CD4-positive, alpha-beta T cell treated with Interleukin-10 for 1 hour (primary cell): ENCODE measurements around the gene ARL2BP.
"Not testable (repeated sequence)": the region's sequence is repeated elsewhere in the genome, so short reads cannot be mapped to it uniquely, and the experiment has no call there.

Experiments used
- DNase-seq: peaks from one replicate; pipeline ENCODE4 v3.0.0-alpha.2; 2020

The ARL2BP gene

DNA sequence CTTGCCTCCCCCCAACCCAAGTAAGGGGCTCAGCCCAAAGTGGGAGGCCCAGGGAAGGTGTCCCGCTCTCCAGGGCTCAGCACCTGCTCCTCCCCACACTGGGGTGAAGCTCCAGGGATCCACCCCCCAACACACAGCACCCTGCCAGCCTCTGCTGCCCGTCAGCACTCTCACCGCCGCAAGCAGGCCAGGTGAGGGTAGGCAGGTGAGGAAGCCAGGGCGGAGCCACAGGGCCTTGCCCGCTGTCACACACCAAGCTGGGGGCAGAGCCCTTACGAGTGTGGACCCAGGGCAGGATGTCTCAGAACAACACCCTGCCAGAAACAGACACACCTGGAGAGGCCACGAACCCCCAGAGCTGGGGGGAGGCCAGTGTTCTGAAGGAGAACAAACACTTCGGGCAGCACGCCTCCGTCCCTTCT is 19.9 kb downstream of the ARL2BP start:
- DNase-seq = no peak

GRCh38 chr16:57265850-57266530 is 20.9 kb downstream of the ARL2BP start:
- DNase-seq = no peak

GRCh38 chr16:57266531-57267260 is 21.6 kb downstream of the ARL2BP start:
- DNase-seq = peak; percentile 33

- DNase-seq = not testable (repeated sequence)
These were observed 22.3 kb downstream of the ARL2BP start for GRCh38 chr16:57267343-57267742.

DNA sequence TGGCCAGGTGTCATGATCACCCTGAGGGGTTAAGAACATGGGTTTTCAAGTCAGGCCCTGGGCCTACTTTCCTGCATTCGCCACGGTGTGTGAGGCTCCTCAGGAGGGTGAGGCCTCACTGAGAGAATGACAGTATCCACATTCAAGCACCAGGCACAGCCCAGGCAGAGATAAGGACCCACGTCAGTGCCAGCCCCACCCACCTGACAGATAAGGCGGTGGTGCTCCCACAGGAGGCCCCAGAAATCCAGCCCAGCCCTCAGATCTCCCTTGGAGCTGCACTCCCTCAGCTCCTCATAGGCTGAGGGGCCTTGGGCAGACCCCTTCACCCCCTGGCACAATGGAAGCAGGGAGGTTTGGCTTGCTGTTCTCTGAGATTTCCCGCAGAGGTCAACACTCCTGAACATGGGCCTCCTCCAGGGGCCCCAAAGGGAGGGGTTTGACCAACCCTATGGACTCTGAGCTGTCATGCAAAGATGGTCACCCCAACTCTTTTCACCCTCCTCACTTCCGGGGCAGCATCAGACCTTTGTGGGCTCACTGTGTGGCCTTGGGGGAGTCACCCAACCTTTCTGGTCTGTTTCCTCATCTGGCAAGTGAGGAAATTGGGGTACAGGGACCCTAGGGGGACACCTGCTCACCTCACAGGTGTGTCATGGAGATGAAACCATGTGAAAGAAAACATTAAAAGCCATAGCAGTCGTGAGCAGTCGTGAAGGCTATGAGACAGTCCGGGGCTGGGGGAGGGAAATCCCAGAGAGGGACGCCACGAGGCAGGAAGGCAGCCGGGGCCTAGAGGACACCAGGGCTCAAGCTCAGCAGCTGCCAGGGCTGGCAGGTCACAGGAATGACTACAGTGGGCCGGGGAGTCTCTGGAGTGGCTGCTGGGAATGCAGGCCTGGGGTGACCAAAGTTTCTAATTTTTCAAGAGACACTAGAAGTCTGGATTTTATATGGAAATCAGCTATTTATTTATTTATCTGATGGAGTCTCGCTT is 24.0 kb downstream of the ARL2BP start:
- no peak for DNase-seq

- no peak for DNase-seq
These were observed 25.4 kb downstream of the ARL2BP start for GRCh38 chr16:57270221-57271062.

- DNase-seq = no peak
These were observed 25.9 kb downstream of the ARL2BP start for GRCh38 chr16:57271063-57271345.

DNA sequence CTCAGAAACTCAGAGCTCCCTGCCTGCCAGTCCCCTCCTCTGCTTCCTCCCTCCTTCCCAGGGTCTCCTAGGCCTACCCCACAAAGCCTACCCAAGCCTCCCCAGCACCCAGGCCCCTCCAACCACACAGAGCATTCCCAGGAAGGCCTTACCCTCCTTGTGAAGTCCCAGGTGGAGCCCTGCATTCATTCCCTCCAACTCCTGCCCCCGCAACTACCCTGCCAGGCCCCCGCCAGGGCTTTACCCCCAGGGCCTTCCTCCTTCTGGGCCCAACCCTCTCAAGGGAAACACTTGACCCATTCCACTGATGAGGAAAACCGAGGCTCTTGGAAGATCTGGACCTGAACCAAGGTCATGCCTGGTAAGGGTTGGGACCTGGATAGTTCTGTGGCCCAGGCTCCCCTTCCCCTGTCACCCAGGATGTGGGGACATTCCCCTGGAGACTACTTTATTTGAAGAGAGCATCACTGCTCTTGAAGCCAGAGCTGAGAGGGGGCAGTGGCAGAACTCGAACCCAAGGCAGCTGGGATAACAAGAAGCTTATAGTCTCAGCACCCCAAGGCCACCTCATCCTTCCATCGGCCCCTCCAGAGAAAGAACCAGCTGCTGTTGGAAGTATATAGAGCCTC is 26.9 kb downstream of the ARL2BP start:
- DNase-seq = no peak

- DNase-seq = no peak
These were observed 28.3 kb downstream of the ARL2BP start for GRCh38 chr16:57273359-57273758.

DNA sequence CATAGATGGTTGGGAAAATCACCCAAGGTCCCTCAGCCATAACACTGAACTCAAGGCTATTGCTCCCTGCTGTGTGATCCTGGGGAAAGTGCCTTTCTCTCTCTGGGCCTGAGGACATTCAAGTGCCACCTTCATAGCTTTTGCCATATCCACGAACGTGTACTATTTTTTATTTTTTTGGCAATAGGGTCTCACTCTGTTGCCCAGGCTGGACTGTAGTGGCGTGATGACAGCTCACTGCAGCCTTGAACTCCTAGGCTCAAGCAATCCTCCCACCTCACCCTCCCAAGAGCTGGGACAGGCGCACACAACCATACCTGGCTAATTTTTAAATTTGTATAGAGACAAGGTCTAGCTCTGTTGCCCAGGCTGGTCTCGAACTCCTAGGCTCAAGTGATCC is 28.8 kb downstream of the ARL2BP start:
- no peak for DNase-seq

GRCh38 chr16:57275946-57276345 is 30.9 kb downstream of the ARL2BP start:
- DNase-seq = not testable (repeated sequence)

- no peak for DNase-seq
These were observed 31.5 kb downstream of the ARL2BP start for GRCh38 chr16:57276596-57276995.

DNA sequence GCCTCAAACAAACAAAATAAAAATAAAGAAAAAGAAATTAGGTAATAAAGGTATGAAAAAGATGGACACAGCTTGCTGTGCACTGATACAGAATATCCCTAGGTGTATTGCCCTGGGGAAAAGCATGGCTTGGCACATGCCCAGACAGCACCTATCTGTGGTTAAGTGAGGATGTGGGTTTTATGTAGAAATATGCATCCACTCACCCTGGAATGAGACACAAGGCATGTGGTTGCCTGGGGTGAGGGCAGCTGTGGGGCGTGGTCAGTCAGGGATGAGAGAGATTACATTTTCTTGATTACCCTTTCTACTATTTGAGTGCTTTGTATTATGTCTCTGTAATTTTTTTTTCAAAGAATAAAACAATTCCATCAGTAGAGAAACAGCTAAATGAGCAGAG is 32.5 kb downstream of the ARL2BP start:
- peak; percentile 64 for DNase-seq

GRCh38 chr16:57278494-57278893 is 33.4 kb downstream of the ARL2BP start:
- no peak for DNase-seq

DNA sequence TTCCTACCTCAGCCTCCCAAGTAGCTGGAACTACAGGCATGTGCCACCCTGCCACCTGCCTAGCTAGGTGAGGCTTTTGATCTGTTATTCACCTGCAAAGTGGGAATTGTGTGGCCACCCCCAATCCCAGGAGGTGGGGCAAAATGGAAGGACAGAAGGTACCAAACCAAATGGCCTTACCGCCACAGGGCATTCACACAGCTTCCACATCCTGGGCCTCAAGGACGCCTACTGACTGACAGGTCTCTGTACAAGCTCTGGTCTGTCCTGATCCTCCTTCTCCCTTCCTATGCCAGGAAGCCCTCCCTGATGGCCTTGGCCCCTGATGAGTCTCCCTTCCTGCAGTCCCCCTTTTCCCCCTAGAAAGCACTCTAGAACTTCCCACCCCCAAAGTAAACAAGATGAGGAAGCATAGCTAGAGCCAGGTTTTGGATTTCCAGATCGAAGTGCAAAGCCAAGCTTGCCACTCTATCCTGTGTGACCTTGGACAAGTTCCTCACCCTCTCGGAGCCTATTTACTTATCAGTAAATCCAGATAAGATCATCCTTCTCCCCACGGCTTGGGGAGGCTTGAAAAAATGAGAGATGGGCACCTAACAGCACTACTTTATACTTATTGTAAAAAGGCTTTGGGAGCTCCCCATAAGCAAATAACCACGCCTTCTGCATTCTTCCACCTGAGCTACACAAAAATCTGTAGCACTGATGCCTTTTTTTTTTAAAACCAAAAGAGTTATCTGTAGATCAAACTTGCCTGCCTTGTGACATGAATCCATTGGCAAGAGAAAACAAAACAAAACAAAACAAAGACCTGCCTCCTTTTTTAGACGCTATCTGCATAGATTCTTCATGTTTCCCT is 35.0 kb downstream of the ARL2BP start:
- DNase-seq = no peak

DNA sequence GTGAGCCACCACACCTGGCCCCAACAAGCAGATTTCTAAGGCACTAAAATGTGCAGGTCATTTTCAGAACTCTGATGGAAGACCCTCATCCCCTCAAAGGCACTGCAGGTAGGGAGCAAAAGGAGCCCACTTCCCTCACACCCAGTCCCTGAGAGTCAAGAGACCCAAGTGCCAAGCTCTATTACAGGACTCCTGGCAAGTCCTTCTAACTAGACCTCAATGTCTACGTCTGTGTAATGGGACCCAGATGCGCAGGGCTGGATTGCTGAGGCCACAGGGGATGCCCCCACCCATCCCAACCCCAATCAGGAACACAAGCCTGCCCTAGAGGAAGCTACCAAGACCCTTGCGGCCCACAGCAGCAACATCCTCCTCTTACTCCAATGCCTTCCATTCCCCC is 36.7 kb downstream of the ARL2BP start:
- no peak for DNase-seq

GRCh38 chr16:57282510-57283213 is 37.6 kb downstream of the ARL2BP start:
- no peak for DNase-seq

GRCh38 chr16:57283214-57283958 is 38.3 kb downstream of the ARL2BP start:
- DNase-seq = no peak

DNA sequence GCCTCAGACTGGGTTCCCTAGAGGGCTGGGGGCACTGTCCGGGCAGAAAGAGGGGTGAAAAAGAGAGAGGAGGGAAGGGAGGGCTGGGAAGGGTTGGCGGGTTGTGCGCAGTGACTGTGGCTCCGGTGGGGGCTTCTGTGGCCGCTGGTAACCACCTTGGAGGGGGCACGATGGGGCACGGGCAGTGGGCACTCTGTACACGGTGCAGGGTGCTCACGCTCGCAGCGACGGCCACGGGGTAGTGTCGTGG is 38.8 kb downstream of the ARL2BP start:
- DNase-seq = no peak
